ENCODE data around the gene CKM.
A peak's percentile ranks its signal among the peaks of the same experiment; 100 is the strongest.

Gene CKM

GRCh38 chr19:45256836-45257235, 65.8 kb downstream of the CKM start:
- Mint-ChIP-seq H3K4me3 (no peak overlapping the region), H3K4me1 (peaks cover 22% of the 10 kb centered on the region), H3K27me3 (ENCODE audit: low read depth) (no peaks in the 10 kb centered on the region), H3K27ac (peak overlapping the region in 1 of 3 experiments; percentile 18), H3K9me3 (no peaks in the 10 kb centered on the region), H3K36me3 (ENCODE audit: low read depth) (peaks cover 4% of the 10 kb centered on the region)
- no peak for TF ChIP-seq CTCF (IDR thresholded peaks at IDR 0.05; ENCODE audit: unreplicated experiment in 3 of 3)
